Measurements from ENCODE around the gene ABO.

The ABO gene

GRCh38 chr9:133268335-133269056 is 6.5 kb downstream of the ABO start:
- no peaks in the 10 kb centered on the region for H3K27me3 ChIP-seq (replicated peaks; ENCODE audit: control insufficient read depth, insufficient read depth, low read length)
- no peak overlapping the region for H3K4me3 ChIP-seq (replicated peaks; ENCODE audit: low read depth, low read length)
- no peak for TF ChIP-seq CTCF (IDR thresholded peaks at IDR 0.05; ENCODE audit: insufficient read depth, low read length, poor library complexity, severe bottlenecking)
- DNase-seq (ENCODE audit: extremely low read depth, insufficient read length), result no peak
- no peaks in the 10 kb centered on the region for H3K36me3 ChIP-seq (ENCODE audit: control insufficient read depth, insufficient read depth, low read length)

GRCh38 chr9:133264235-133264764 is 10.7 kb downstream of the ABO start:
- no peak for TF ChIP-seq CTCF (IDR thresholded peaks at IDR 0.05; ENCODE audit: insufficient read depth, low read length, poor library complexity, severe bottlenecking)
- DNase-seq (ENCODE audit: extremely low read depth, insufficient read length), result no peak
- H3K27me3 ChIP-seq (replicated peaks; ENCODE audit: control insufficient read depth, insufficient read depth, low read length), result no peaks in the 10 kb centered on the region; the same call in 1 of the 2 replicates
- no peaks in the 10 kb centered on the region for H3K36me3 ChIP-seq (ENCODE audit: control insufficient read depth, insufficient read depth, low read length)
- H3K4me3 ChIP-seq (replicated peaks; ENCODE audit: low read depth, low read length), result no peak overlapping the region

- no peak overlapping the region for H3K4me3 ChIP-seq (replicated peaks; ENCODE audit: low read depth, low read length)
- no peak for DNase-seq (ENCODE audit: extremely low read depth, insufficient read length)
- no peaks in the 10 kb centered on the region for H3K36me3 ChIP-seq (ENCODE audit: control insufficient read depth, insufficient read depth, low read length)
- no peak for TF ChIP-seq CTCF (IDR thresholded peaks at IDR 0.05; ENCODE audit: insufficient read depth, low read length, poor library complexity, severe bottlenecking)
- no peaks in the 10 kb centered on the region; the same call in 1 of the 2 replicates for H3K27me3 ChIP-seq (replicated peaks; ENCODE audit: control insufficient read depth, insufficient read depth, low read length)
These were observed 11.4 kb downstream of the ABO start for GRCh38 chr9:133263557-133263956.

- no peak for TF ChIP-seq CTCF (IDR thresholded peaks at IDR 0.05; ENCODE audit: insufficient read depth, low read length, poor library complexity, severe bottlenecking)
- DNase-seq (ENCODE audit: extremely low read depth, insufficient read length), result no peak
- Histone ChIP-seq H3K4me3 (replicated peaks; ENCODE audit: low read depth, low read length) (no peak overlapping the region), H3K36me3 (ENCODE audit: control insufficient read depth, insufficient read depth, low read length) (no peaks in the 10 kb centered on the region), H3K27me3 (replicated peaks; ENCODE audit: control insufficient read depth, insufficient read depth, low read length) (no peaks in the 10 kb centered on the region; the same call in 1 of the 2 replicates)
These were observed 12.8 kb downstream of the ABO start for GRCh38 chr9:133262226-133262625.

GRCh38 chr9:133261753-133262120 is 13.3 kb downstream of the ABO start:
- no peaks in the 10 kb centered on the region; the same call in 1 of the 2 replicates for H3K27me3 ChIP-seq (replicated peaks; ENCODE audit: control insufficient read depth, insufficient read depth, low read length)
- no peak for TF ChIP-seq CTCF (IDR thresholded peaks at IDR 0.05; ENCODE audit: insufficient read depth, low read length, poor library complexity, severe bottlenecking)

More at GRCh38 chr9:133261753-133262120, 13.3 kb downstream of the ABO start:
- DNase-seq (ENCODE audit: extremely low read depth, insufficient read length), result no peak
- no peaks in the 10 kb centered on the region for H3K36me3 ChIP-seq (ENCODE audit: control insufficient read depth, insufficient read depth, low read length)
- H3K4me3 ChIP-seq (replicated peaks; ENCODE audit: low read depth, low read length), result no peak overlapping the region
